Stimulated activated CD8-positive, alpha-beta memory T cell treated with anti-CD3 and anti-CD28 coated beads, Interleukin-4, amount 100 ng/mL, for 24 hours (primary cell): ENCODE measurements around the gene NOL4L.

Source experiments
- DNase-seq: peaks from one replicate; pipeline ENCODE4 v3.0.0-alpha.2; 2020; ENCODE audit warnings: low read depth

Gene NOL4L

GRCh38 chr20:32613192-32614053 is 28.3 kb upstream of the NOL4L start:
- no peak for DNase-seq

GRCh38 chr20:32612351-32613191 is 27.4 kb upstream of the NOL4L start:
- no peak for DNase-seq

DNA sequence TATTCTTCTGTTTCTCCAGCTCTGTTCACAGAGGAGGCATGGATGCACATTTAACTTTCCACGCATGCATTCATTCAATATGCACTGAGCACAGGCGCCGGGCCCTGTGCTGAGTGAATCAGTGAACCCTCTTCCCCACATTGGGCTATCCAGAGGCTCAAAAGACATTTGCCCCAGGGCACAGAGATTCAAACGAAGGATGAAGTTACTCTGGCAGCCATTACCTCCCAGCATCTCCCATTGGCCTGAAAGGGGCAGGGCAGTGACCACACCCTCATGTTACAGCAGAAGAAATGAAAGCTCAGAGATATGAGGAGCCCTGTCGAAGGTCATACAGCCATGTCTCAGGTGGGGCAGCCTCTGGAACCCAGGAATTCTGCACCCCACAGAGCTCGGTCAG is 26.7 kb upstream of the NOL4L start:
- no peak for DNase-seq

GRCh38 chr20:32611286-32611685 is 26.2 kb upstream of the NOL4L start:
- DNase-seq = no peak

- no peak for DNase-seq
Measured at GRCh38 chr20:32610472-32611218, 25.5 kb upstream of the NOL4L start.

- DNase-seq = no peak
Measured at GRCh38 chr20:32609993-32610392, 24.9 kb upstream of the NOL4L start.

DNA sequence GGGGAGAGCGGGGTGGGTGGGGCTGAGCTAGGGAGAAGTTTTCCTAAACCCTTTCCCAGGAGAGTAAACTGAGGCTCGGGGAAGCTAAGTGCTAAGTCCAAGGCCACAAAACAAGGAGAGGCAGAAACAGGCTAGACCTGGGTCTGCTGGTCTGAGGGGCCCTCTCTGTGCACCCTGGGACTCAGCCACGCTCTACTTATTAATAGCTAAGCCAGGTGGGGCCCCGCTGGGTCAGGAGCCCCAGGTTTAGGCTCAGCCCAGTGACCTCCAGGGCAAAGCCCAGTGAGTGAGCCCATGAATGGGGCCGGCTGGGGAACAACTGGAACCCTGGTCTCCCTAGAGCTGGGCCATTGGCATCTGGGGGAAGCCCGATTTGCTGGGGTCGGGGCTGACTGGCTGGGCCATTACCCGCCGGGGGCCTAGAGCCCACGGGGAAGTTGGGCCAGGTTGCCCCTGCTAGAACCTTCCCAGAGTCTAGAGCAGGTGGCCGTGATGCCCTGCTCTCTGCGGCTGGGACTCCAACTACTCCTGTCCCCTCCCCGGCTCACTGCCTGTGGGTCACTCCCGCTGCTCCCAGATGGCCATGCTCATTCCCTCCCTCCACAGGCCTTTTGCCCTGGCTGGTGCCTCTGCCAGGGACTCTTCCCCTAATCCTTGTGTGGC is 24.1 kb upstream of the NOL4L start:
- DNase-seq = no peak

- no peak for DNase-seq
Measured at GRCh38 chr20:32608664-32609015, 23.5 kb upstream of the NOL4L start.

DNA sequence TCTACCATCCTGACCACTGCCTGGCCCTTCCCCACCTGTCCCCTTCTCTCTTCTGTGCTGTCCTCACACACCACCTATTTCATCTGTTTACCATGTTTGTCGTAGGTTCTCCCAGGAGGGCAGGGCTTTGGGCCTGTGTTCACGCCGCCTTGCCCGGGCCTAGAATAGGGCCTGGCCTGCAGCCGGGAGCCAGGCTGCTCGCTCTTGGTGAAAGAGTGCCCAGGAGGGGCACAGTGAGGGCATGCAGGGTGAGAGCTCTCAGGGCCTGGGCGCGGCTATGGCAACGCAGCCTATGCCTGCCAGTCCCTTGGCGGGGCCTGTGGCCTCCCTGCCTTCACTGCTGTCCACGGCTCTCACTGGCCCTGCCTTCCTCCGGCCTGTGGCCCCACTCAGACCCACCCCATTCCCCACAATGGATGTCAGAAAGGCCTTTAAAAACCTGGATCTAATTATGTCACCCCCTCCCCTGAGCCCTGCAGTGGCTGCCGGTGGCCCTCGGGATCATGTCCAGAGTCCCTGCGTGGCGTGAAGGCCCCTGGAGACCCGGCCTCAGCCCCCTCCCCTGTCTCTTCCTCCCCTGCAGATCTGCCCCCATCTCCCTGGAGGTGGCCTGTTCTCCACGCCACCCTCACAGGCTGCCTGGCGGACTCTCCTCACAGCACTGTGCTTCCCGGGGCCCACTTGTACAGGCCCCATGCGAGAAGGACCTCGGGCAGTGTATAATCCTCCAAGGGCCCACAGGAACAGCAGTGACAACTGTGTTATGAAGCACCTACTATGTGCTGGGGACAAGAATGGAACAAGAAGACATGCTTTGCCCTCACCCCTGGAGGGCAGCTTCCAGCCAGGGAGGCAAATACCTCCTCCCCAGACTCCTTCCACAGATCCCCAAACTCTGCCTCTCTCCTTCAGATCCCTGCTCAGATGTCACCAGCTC is 22.9 kb upstream of the NOL4L start:
- no peak for DNase-seq

DNA sequence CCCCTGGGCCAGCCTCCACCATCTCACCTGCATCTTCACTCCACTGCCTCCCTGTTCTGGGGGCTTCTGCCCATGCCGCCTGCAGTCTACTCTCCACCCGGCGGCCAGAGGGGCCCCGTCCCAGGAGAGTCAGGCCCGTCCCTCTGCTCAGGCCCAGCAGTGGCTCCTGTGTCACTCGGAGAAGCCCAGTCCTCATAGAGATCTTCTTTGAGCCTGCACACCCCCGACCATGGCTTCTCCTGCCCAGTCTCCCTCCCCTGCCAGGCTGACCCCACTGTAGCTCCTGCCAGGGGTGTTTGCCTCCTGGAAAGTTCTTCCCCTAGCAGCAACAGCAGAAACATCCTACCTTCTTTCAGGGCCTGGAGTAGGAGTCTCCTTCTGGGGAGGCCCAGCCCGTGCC is 22.2 kb upstream of the NOL4L start:
- DNase-seq = no peak

- DNase-seq = no peak
Measured at GRCh38 chr20:32606790-32607189, 21.7 kb upstream of the NOL4L start.

DNA sequence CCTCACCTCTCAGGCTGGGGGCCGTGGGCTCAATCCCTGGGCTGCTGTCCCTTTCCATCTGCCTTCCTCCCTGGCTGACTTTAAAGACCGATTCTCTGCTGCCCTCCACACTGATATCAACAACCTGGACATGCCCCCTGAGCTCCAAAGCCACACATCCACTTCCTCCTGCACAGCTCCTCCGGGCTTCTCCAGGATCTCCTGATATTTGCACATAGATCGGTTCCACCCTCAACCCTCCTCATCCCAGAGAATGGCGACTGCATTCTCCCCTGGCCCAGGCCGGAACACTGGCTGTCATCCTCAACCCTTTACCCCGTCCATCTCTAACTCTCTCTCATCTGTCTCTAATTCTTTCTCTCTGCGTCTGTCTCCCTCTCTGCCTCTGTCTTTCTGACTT is 21.0 kb upstream of the NOL4L start:
- no peak for DNase-seq

DNA sequence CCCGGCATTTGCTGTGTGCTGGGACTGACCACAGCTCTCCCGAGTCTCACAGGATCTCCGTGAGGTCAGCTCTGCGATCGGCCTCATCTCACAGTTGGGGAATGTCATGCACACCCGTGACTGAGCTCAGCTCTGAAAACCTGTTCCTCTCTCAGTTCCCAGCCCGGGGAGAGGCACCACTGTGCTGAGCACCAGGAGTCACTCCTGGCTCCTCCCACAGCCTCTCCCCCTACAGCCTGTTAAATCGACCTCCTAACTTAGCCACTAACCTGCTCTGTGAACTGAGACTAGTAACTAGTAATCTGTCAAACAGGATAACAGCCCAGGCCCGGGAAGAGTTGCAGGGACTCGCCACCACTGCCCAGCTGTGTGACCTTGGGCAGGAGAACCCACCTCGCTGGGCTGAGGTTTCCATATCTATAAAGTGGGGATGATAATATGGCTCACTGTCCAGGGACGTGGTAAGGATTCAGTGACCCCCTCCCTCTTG is 20.1 kb upstream of the NOL4L start:
- no peak for DNase-seq

GRCh38 chr20:32603046-32603726 is 18.1 kb upstream of the NOL4L start:
- DNase-seq = no peak

DNA sequence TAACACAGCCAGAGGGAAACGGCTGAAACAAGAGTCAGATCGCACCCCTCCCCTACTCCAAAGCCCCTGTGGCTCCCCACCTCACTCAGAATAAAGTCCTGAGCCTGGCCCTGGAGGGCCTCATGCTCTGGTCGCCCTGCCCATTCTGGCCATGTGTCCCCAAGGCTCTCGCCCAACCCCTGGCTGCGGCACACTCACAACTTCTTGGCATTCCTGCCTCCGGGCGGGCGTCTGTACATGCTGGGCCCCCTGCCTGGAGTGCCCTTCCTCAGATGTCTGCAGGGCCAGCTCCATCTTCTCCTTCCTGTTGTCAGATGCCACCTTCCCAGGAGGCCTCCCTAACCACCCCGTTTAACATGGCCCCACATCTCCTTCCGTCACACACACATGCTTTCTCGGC is 17.1 kb upstream of the NOL4L start:
- DNase-seq = no peak

GRCh38 chr20:32600681-32601237 is 15.6 kb upstream of the NOL4L start:
- DNase-seq = no peak

- no peak for DNase-seq
Measured at GRCh38 chr20:32599783-32600340, 14.7 kb upstream of the NOL4L start.

DNA sequence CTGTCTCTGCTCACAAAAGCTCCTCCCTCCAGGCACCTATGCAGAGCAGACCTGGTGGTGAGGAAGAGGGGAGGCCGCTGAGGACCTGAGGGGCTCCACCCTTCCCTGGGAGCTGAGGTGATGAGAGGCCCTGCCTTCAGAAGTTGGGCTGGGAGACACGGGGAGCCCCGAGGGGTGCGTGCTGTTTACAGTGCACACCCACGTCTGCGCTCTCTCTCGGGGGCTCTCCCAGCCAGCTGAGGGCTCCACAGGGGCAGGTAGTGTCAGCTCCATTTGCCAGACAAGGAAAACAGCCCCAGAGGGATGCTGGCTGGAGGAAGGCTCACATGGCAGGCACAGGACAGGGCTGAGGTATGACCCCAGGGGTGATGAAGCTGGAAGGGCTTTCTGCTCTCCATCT is 13.5 kb upstream of the NOL4L start:
- no peak for DNase-seq

GRCh38 chr20:32597714-32598113 is 12.6 kb upstream of the NOL4L start:
- DNase-seq = no peak
